NCI-H1694 treated with DMSO at 0.1 percent for 48 hours (cell line): ENCODE data around the gene CGB2.
A peak's percentile ranks its signal among the peaks of the same experiment; 100 is the strongest.

Source experiments
- DNase-seq: peaks from one replicate; lab custom pipeline; 2025; lab: John Stamatoyannopoulos, UW

The CGB2 gene

GRCh38 chr19:49031642-49032301 is at the start of gene CGB2:
CGB2 (plus strand) TSS chr19:49031890; CDS start chr19:49032096, 206 bp downstream.
- peak; percentile 88 for DNase-seq

- DNase-seq, result no peak
Observed at GRCh38 chr19:48982280-48982679, 49.4 kb upstream of the CGB2 start.

GRCh38 chr19:48985711-48986110 is 46.0 kb upstream of the CGB2 start:
- DNase-seq, result no peak

- DNase-seq, result no peak
Observed at GRCh38 chr19:48986211-48986610, 45.5 kb upstream of the CGB2 start.

- DNase-seq, result no peak
Observed at GRCh38 chr19:48987323-48987722, 44.4 kb upstream of the CGB2 start.

- no peak for DNase-seq
Observed at GRCh38 chr19:48988286-48988685, 43.4 kb upstream of the CGB2 start.

- DNase-seq, result no peak
Observed at GRCh38 chr19:48988860-48989259, 42.8 kb upstream of the CGB2 start.

- DNase-seq, result no peak
Observed at GRCh38 chr19:48989701-48990291, 41.9 kb upstream of the CGB2 start.

- DNase-seq, result no peak
Observed at GRCh38 chr19:48990400-48990799, 41.3 kb upstream of the CGB2 start.

- DNase-seq, result no peak
Observed at GRCh38 chr19:48991011-48991609, 40.6 kb upstream of the CGB2 start.

GRCh38 chr19:48991873-48992580 is 39.7 kb upstream of the CGB2 start:
- no peak for DNase-seq

- DNase-seq, result no peak
Observed at GRCh38 chr19:48992581-48993174, 39.0 kb upstream of the CGB2 start.

GRCh38 chr19:48993175-48994034 is 38.3 kb upstream of the CGB2 start, which contains the start of the genes GYS1 and RUVBL2:
GYS1 (minus strand) TSS chr19:48993309; CDS start chr19:48993112, 197 bp downstream.
RUVBL2 (plus strand) TSS chr19:48993887; CDS start chr19:48993912, 25 bp downstream.
- DNase-seq, result peak; percentile 99

- no peak for DNase-seq
Observed at GRCh38 chr19:48994035-48994386, 37.7 kb upstream of the CGB2 start.

GRCh38 chr19:48997972-48998371 is 33.7 kb upstream of the CGB2 start:
- DNase-seq, result peak; percentile 32

- DNase-seq, result peak; percentile 73
Observed at GRCh38 chr19:48999481-49000325, 32.0 kb upstream of the CGB2 start.

GRCh38 chr19:49004133-49004532 is 27.6 kb upstream of the CGB2 start:
- DNase-seq, result no peak

GRCh38 chr19:49004964-49005614 is 26.6 kb upstream of the CGB2 start:
- no peak for DNase-seq

- no peak for DNase-seq
Observed at GRCh38 chr19:49006905-49007304, 24.8 kb upstream of the CGB2 start.

- DNase-seq, result no peak
Observed at GRCh38 chr19:49009828-49010227, 21.9 kb upstream of the CGB2 start.
